ENCODE results near the gene NCL. TPM values are rescaled to one million over a fixed set of nuclear protein-coding genes. Genes with fewer than 3 reads are reported as not detected.

NCL gene
- total RNA-seq, 4 donors from 2014 or later = 83.9 to 126 (median 97.0) TPM

DNA sequence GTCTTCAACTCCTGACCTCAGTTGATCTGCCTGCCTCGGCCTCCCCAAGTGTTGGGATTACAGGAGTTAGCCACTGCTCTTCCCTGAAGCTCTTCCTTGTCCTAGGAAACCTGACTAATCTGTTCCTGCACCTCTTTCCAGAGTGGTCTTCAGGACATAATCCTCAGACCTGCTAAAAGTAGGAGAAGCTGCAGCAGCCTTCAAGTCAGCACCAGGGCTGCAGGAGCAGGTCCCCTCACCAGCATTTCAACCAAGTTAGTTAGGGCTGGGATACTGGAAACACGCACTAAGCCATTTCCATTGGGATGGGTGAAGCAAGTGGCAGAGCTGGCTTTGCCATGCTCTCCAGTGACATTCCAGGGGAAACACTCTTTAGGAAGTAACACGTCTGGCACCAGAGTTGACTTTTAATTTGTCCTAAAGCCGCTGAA is 9.9 kb downstream of the NCL start:
- H3K9me3 ChIP-seq = no peaks in the 10 kb centered on the region
- TF ChIP-seq POLR2A (IDR thresholded peaks at IDR 0.05) = no peak
- TF ChIP-seq, protein P1, sequence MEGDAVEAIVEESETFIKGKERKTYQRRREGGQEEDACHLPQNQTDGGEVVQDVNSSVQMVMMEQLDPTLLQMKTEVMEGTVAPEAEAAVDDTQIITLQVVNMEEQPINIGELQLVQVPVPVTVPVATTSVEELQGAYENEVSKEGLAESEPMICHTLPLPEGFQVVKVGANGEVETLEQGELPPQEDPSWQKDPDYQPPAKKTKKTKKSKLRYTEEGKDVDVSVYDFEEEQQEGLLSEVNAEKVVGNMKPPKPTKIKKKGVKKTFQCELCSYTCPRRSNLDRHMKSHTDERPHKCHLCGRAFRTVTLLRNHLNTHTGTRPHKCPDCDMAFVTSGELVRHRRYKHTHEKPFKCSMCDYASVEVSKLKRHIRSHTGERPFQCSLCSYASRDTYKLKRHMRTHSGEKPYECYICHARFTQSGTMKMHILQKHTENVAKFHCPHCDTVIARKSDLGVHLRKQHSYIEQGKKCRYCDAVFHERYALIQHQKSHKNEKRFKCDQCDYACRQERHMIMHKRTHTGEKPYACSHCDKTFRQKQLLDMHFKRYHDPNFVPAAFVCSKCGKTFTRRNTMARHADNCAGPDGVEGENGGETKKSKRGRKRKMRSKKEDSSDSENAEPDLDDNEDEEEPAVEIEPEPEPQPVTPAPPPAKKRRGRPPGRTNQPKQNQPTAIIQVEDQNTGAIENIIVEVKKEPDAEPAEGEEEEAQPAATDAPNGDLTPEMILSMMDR (IDR thresholded peaks at IDR 0.05) = no peak
- H3K4me3 ChIP-seq (replicated peaks in 1 of 3) = no peak overlapping the region
- WGBS, 2 donors = 91% methylated on average over 4 of the region's 4 CpGs
- DNase-seq = no peak
- intact Hi-C loops (cut with DNase I) = no loop called here
- no peak overlapping the region for H3K27ac ChIP-seq
- H3K4me1 ChIP-seq = no peaks in the 10 kb centered on the region
- H3K36me3 ChIP-seq = peaks cover 58 to 59% of the 10 kb centered on the region in 2 donors
- no peaks in the 10 kb centered on the region for H3K27me3 ChIP-seq

DNA sequence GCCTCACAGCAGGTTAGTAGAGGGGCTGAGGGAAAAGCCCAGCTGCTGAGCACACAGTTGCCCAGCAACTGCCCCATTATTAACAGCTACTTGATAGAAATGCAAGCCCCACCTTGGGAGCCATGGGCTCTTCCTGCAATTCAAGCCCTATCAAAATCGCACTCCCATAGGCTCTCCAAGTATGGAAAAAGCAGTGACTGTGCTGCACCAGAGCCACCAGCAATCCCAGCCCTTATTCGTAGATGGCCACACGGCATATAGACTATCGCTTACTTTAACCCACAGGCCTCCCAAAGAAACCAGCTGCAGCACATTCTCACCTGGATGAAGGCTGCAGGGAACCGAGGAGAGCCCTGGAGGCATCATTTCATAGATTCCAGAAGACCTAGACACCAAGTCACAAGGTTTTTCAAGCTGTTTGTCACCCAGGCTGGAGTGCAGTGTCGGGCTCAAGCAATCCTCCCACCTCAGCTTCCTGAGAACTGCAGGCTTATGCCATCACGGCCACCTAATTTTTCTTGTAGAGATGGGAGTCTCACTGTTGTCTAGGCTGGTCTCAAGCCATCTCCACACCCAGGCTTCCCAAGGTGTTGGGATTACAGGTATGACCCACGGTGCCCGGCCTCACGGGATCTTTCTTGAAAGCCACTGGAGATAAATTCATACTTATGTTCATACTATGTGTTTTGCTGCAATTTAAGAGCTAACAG is 11.3 kb downstream of the NCL start:
- 74 to 83% methylated on average over 9 to 10 of the region's 10 CpGs for WGBS, 2 donors
- no peak for DNase-seq
- Histone ChIP-seq H3K27me3 (no peaks in the 10 kb centered on the region), H3K4me3 (replicated peaks in 1 of 3) (no peak overlapping the region), H3K36me3 (peaks cover 44 to 45% of the 10 kb centered on the region in 2 donors), H3K4me1 (no peaks in the 10 kb centered on the region), H3K9me3 (no peaks in the 10 kb centered on the region), H3K27ac (no peak overlapping the region)
- TF ChIP-seq POLR2A (IDR thresholded peaks at IDR 0.05) = no peak
- TF ChIP-seq, protein P1 (IDR thresholded peaks at IDR 0.05) = no peak
- intact Hi-C loops (cut with DNase I) = no loop called here

GRCh38 chr2:231450548-231450989 is 13.7 kb downstream of the NCL start:
- DNase-seq = no peak
- no peaks in the 10 kb centered on the region for H3K4me1 ChIP-seq
- no peak overlapping the region for H3K27ac ChIP-seq
- H3K9me3 ChIP-seq = no peaks in the 10 kb centered on the region
- H3K36me3 ChIP-seq = peaks cover 20 to 21% of the 10 kb centered on the region in 2 donors
- no peak for TF ChIP-seq POLR2A (IDR thresholded peaks at IDR 0.05)
- TF ChIP-seq, protein P1 (IDR thresholded peaks at IDR 0.05) = no peak
- intact Hi-C loops (cut with DNase I) = no loop called here
- no peaks in the 10 kb centered on the region for H3K27me3 ChIP-seq
- H3K4me3 ChIP-seq (replicated peaks in 1 of 3) = no peak overlapping the region
- 87 to 94% methylated on average over 4 of the region's 4 CpGs for WGBS, 2 donors

GRCh38 chr2:231449503-231450054 is 14.7 kb downstream of the NCL start:
- WGBS, 2 donors = 78 to 80% methylated on average over 4 of the region's 4 CpGs
- Histone ChIP-seq H3K9me3 (no peaks in the 10 kb centered on the region), H3K27ac (no peak overlapping the region), H3K36me3 (peaks cover 10 to 11% of the 10 kb centered on the region in 2 donors), H3K4me1 (no peaks in the 10 kb centered on the region), H3K4me3 (replicated peaks in 1 of 3) (no peak overlapping the region), H3K27me3 (no peaks in the 10 kb centered on the region)
- intact Hi-C loops (cut with DNase I) = no loop called here
- no peak for DNase-seq
- TF ChIP-seq, protein P1 (IDR thresholded peaks at IDR 0.05) = no peak
- no peak for TF ChIP-seq POLR2A (IDR thresholded peaks at IDR 0.05)

GRCh38 chr2:231436957-231437356 is 27.3 kb downstream of the NCL start:
- Histone ChIP-seq H3K27ac (no peak overlapping the region), H3K4me3 (replicated peaks in 1 of 3) (no peak overlapping the region), H3K4me1 (no peaks in the 10 kb centered on the region), H3K36me3 (no peaks in the 10 kb centered on the region), H3K9me3 (no peaks in the 10 kb centered on the region), H3K27me3 (no peaks in the 10 kb centered on the region)
- 95 to 97% methylated on average over 13 of the region's 13 CpGs for WGBS, 2 donors
- intact Hi-C loops (cut with DNase I) = no loop called here
- TF ChIP-seq, protein P1 (IDR thresholded peaks at IDR 0.05) = no peak
- no peak for TF ChIP-seq POLR2A (IDR thresholded peaks at IDR 0.05)
- DNase-seq = no peak

All from thyroid gland (tissue), 4 donors.